Nephron progenitor cell (in vitro differentiated cells): ENCODE results near the gene DOC2B.
"Not testable (repeated sequence)": the region's sequence is repeated elsewhere in the genome, so short reads cannot be mapped to it uniquely, and the experiment has no call there.

ENCODE experiments used
- DNase-seq: peaks from one replicate; pipeline ENCODE4 v3.0.0; 2021
- H3K27ac Mint-ChIP-seq: 2 replicates; pipeline ENCODE4 v1.8.0; 2021; ENCODE audit warnings: mild to moderate bottlenecking, moderate library complexity, mixed read lengths
- H3K27me3 Mint-ChIP-seq: 2 replicates; pipeline ENCODE4 v1.8.0; 2021; ENCODE audit warnings: mild to moderate bottlenecking, low read depth, mixed read lengths; ENCODE audit not compliant: poor library complexity
- H3K36me3 Mint-ChIP-seq: 2 replicates; pipeline ENCODE4 v1.8.0; 2021; ENCODE audit warnings: low read depth, mixed read lengths
- H3K4me1 Mint-ChIP-seq: 2 replicates; pipeline ENCODE4 v1.8.0; 2021; ENCODE audit warnings: mixed read lengths
- H3K4me3 Mint-ChIP-seq: 2 replicates; pipeline ENCODE4 v1.8.0; 2021; ENCODE audit warnings: mild to moderate bottlenecking, moderate library complexity, mixed read lengths
- H3K9me3 Mint-ChIP-seq: 2 replicates; pipeline ENCODE4 v1.8.0; 2021; ENCODE audit warnings: mild to moderate bottlenecking, moderate library complexity, mixed read lengths
- TF ChIP-seq, protein P1 (sequence below): fragments of 200-600 bp; sonication (generic); IDR thresholded peaks from 2 replicates; pipeline ENCODE4 v1.5.0; 2021; ENCODE audit warnings: antibody characterized with exemption

The DOC2B gene

DNA sequence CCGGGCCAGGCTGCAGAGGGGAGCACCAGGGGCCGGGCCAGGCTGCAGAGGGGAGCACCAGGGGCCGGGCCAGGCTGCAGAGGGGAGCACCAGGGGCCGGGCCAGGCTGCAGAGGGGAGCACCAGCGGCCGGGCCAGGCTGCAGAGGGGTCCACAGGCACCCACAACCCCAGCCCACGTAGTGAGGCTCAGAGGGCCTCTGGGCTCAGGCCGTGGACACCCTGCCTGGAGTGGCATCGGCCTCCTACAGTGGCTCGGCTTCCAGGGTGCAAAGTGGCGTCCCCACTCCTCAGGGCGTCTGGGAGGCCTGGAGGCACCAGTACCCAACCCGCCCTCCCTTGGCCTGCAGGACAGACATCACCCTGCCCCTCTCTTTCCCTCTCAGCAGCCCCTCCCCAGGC lies 9.6 kb downstream of the DOC2B start:
- no peak overlapping the region for H3K27ac Mint-ChIP-seq
- DNase-seq, result no peak
- TF ChIP-seq, protein P1, sequence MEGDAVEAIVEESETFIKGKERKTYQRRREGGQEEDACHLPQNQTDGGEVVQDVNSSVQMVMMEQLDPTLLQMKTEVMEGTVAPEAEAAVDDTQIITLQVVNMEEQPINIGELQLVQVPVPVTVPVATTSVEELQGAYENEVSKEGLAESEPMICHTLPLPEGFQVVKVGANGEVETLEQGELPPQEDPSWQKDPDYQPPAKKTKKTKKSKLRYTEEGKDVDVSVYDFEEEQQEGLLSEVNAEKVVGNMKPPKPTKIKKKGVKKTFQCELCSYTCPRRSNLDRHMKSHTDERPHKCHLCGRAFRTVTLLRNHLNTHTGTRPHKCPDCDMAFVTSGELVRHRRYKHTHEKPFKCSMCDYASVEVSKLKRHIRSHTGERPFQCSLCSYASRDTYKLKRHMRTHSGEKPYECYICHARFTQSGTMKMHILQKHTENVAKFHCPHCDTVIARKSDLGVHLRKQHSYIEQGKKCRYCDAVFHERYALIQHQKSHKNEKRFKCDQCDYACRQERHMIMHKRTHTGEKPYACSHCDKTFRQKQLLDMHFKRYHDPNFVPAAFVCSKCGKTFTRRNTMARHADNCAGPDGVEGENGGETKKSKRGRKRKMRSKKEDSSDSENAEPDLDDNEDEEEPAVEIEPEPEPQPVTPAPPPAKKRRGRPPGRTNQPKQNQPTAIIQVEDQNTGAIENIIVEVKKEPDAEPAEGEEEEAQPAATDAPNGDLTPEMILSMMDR, result no peak

DNA sequence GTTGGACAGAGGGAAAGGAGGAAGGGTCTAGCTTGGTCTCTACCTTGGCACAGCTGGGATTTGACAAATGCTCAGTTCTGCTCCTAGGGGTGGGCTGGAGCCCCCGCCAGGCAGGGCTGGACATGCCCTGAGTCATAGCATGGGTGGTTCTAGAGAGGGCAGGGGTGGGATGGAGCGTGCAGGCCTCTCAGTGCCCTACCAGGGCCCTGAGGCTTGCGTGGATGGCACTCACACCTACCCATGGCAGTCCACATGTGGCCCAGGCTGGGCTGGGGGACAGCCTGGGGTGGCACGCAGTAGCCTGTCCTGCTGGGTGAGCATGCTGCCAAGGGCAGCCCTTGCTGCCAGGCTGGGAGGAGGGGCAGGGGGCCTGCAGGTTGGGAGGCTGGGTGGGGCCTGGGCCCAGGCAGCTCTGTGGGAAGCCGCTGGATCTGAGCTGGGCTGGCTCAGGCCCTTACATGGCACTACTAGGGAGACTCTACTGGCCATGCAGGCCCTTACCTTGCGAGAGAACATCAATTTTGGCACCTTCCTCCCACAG lies 11.2 kb downstream of the DOC2B start:
- no peaks in the 10 kb centered on the region for H3K36me3 Mint-ChIP-seq
- H3K9me3 Mint-ChIP-seq, result no peaks in the 10 kb centered on the region
- DNase-seq, result no peak
- TF ChIP-seq, protein P1, result no peak
- H3K4me3 Mint-ChIP-seq, result no peak overlapping the region
- H3K4me1 Mint-ChIP-seq, result peaks cover 20% of the 10 kb centered on the region
- peaks cover 2% of the 10 kb centered on the region for H3K27me3 Mint-ChIP-seq
- no peak overlapping the region for H3K27ac Mint-ChIP-seq

More for the DNA sequence above, 9.6 kb downstream of the DOC2B start:
- peaks cover 25% of the 10 kb centered on the region for H3K4me1 Mint-ChIP-seq
- no peaks in the 10 kb centered on the region for H3K36me3 Mint-ChIP-seq
- H3K4me3 Mint-ChIP-seq, result no peak overlapping the region
- H3K27me3 Mint-ChIP-seq, result peaks cover 2% of the 10 kb centered on the region
- no peaks in the 10 kb centered on the region for H3K9me3 Mint-ChIP-seq

DNA sequence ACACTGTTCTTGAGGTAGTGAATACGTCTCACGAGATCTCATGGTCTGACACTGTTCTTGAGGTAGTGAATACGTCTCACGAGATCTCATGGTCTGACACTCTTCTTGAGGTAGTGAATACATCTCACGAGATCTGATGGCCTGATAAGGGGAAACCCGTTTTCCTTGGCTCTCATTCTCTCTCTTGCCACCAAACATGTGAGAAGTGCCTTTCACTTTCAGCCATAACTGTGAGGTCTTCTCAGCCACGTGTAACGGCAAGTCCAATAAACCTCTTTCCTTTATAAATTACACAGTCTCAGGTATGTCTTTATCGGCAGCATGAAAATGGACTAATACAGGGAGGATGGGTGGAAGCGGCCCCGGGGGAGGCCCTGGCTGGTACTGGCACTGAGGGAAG lies 12.8 kb downstream of the DOC2B start:
- H3K4me3 Mint-ChIP-seq, H3K36me3 Mint-ChIP-seq, DNase-seq, H3K9me3 Mint-ChIP-seq, H3K27ac Mint-ChIP-seq, H3K27me3 Mint-ChIP-seq: not testable (repeated sequence)
- peaks cover 19% of the 10 kb centered on the region for H3K4me1 Mint-ChIP-seq

DNA sequence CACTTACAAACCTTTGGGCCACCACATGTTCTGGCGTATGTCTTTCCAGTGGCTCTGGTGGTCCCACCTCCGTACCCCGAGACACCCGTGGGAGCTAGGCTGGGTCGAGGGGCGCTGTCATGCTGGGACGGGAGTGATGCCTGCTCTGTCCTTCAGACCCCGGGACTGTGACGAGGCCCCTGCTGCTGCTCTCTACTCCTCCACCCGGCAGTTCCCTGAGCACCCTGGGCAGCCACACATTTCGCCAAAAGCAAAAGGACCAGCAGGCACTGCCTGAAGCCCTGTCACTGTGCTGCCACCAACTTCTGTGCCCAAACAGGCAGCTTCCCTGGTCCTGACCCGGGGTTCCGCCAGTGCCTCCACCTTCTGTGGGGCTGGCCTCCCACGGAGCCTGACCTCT lies 15.5 kb downstream of the DOC2B start:
- no peak for DNase-seq
- TF ChIP-seq, protein P1, result no peak
- no peak overlapping the region for H3K4me3 Mint-ChIP-seq
- H3K27ac Mint-ChIP-seq, result no peak overlapping the region
- H3K27me3 Mint-ChIP-seq, result peaks cover 10% of the 10 kb centered on the region
- no peaks in the 10 kb centered on the region for H3K9me3 Mint-ChIP-seq
- H3K36me3 Mint-ChIP-seq, result no peaks in the 10 kb centered on the region
- H3K4me1 Mint-ChIP-seq, result peaks cover 17% of the 10 kb centered on the region

DNA sequence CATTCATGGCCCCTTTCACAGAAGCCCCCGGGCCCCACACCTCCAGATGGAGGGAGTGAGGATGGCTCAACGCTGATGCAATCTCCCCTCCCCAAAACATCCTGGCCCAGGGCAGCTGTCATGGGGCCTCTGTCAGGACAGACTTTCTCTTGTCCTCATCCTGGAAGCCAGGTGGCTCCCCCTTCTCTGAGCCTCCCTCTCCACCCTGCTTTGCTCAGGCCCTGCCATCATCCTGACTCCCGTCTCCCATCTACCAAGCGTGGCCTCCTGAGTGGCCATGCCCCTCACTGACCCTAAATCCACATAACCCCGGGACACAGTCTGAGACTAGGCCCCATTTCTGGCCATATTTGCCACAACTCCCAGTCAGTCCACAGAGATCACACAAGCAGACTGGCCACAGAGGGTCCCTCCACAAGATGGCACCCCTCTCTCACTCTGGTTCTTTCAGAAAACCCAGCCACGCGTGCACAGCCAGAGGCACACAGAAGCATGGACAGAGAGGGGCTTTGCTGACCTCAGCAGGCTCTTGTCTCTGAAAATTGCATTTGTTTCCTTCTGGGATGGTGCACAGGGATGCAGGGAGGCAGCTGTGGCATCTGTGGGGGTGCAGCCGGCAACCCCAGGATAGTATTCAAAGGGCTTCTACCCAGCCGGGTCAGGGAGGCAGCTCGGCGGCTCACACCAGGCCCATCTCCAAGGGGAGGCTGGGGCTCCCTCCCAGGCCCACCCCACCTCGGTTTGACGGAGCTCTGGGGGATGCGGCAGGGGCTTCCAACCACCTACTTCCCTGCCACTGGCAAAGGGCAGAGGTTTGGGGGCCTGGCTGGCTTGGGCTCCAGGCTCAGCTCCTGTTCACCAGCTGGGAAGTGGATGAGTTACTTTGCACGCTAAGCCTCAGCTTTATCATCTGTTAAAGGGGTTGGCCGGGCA lies 16.9 kb downstream of the DOC2B start:
- no peak overlapping the region for H3K4me3 Mint-ChIP-seq
- no peak overlapping the region for H3K27ac Mint-ChIP-seq
- peak; percentile 68 for DNase-seq
- H3K36me3 Mint-ChIP-seq, result no peaks in the 10 kb centered on the region
- no peaks in the 10 kb centered on the region for H3K9me3 Mint-ChIP-seq
- TF ChIP-seq, protein P1, result peak; percentile 64
- peaks cover 14% of the 10 kb centered on the region for H3K27me3 Mint-ChIP-seq
- peaks cover 17% of the 10 kb centered on the region for H3K4me1 Mint-ChIP-seq

DNA sequence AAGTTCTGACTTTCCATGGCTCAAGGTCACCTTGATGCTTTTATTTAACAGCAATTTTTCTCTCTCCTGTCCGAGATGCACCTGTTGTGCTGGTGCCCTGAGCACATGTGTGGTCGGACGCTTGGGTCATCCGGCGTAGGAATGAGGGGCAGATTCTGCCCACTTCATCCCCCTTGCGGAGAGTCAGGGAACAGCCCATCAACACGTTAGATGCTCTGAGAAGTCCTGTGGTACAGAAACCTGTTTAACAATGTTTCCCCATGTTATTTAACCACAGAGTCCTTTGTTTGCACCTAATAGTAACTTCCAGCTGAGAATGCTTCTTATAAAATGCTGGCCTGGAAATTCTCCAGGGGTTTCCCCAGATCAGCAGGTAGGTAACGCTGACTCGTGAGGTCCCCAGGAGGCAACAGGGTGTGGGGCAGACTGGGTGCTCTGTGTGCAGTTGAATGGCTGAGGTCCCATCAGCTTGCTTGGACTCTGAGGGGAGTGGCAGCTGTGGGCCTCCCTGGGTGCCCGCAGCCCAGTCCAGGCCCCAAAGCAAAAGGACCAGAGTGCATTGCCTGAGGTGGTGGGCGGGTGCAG lies 17.8 kb downstream of the DOC2B start:
- no peaks in the 10 kb centered on the region for H3K9me3 Mint-ChIP-seq
- H3K4me3 Mint-ChIP-seq, result no peak overlapping the region
- peaks cover 12% of the 10 kb centered on the region for H3K4me1 Mint-ChIP-seq
- no peaks in the 10 kb centered on the region for H3K36me3 Mint-ChIP-seq
- H3K27me3 Mint-ChIP-seq, result peaks cover 14% of the 10 kb centered on the region
- TF ChIP-seq, protein P1, result peak; percentile 37
- DNase-seq, result no peak
- no peak overlapping the region for H3K27ac Mint-ChIP-seq
